Transverse colon (tissue), 4 donors: Measurements from ENCODE around the gene PYROXD2. TPM values are rescaled to one million over a fixed set of nuclear protein-coding genes. Genes with fewer than 3 reads are reported as not detected.
A peak's percentile ranks its signal among the peaks of the same experiment; 100 is the strongest.

Source experiments
- DNase-seq: peaks from one replicate; pipeline ENCODE4 v3.0.0-alpha.2; 2019
- H3K27ac ChIP-seq, 4 donors: fragments of 200-600 bp; sonication (generic); 2 replicates each; pipeline ENCODE4 v1.5.1; 2016 to 2018; ENCODE audit warnings: inconsistent platforms in 4 of 4
- H3K27me3 ChIP-seq: fragments of 200-600 bp; sonication (generic); 2 replicates; pipeline ENCODE4 v1.5.1; 2017; ENCODE audit warnings: inconsistent platforms
- H3K36me3 ChIP-seq, 4 donors: fragments of 200-600 bp; sonication (generic); 2 replicates each; pipeline ENCODE4 v1.5.1; 2017 to 2019; ENCODE audit warnings: inconsistent platforms in 4 of 4
- H3K4me1 ChIP-seq, 4 donors: fragments of 200-600 bp; sonication (generic); 2 replicates each; pipeline ENCODE4 v1.5.1; 2017 to 2020; ENCODE audit warnings: inconsistent platforms in 4 of 4
- H3K4me3 ChIP-seq, 4 donors: fragments of 200-600 bp; sonication (generic); 1 replicate in 1 of 4; 2 replicates in 3 of 4; pipeline versions ENCODE4 v1.5.1 to v1.6.1; 2017 to 2019; ENCODE audit warnings: inconsistent platforms in 4 of 4
- H3K9me3 ChIP-seq, 2 donors: fragments of 200-600 bp; sonication (generic); 2 replicates each; pipeline ENCODE4 v1.5.1; 2017 to 2019; ENCODE audit warnings: inconsistent platforms in 2 of 2
- CTCF ChIP-seq, 5 experiments: fragments of 200-600 bp in 3 of 5; fragments of 450-650 bp in 2 of 5; sonication (generic) in 3 of 5; IDR thresholded peaks; 1 replicate in 2 of 5; 2 replicates in 3 of 5; pipeline ENCODE4 v1.5.1; 2016 to 2017; ENCODE audit warnings: antibody characterized with exemption in 5 of 5, inconsistent platforms in 3 of 5, mild to moderate bottlenecking in 2 of 5, moderate library complexity in 1 of 5
- EP300 ChIP-seq: sonication (generic); formaldehyde crosslinking; IDR thresholded peaks from one replicate; pipeline ENCODE4 v1.6.1; 2017; ENCODE audit warnings: antibody characterized with exemption, low read depth
- POLR2A ChIP-seq: fragments of 450-650 bp; IDR thresholded peaks from one replicate; pipeline ENCODE4 v1.6.1; 2016; ENCODE audit warnings: antibody characterized with exemption, mild to moderate bottlenecking, moderate library complexity
- POLR2AphosphoS5 ChIP-seq, 3 donors: sonication (generic); formaldehyde crosslinking; IDR thresholded peaks; one replicate each; pipeline ENCODE4 v1.6.1; 2016; ENCODE audit warnings: antibody characterized with exemption in 3 of 3
- WGBS, 2 donors: methylation state at CpG; one replicate each; pipeline ENCODE4 v1.1.5; 2018; ENCODE audit warnings: low coverage in 1 of 2; 5-methylcytosine and 5-hydroxymethylcytosine counted together
- in situ Hi-C, 4 donors: fragments of 200-750 bp; cut with MboI; loops; one replicate each; pipeline versions ENCODE4 v1.15.0 to v1.15.1; 2017; ENCODE audit warnings: low sequenced_read_pairs in 3 of 4, low pct_ligation_motif_present in 1 of 4, low pct_unique_long_range_greater_than_20kb in 1 of 4
- intact Hi-C: fragments of 100-400 bp; cut with DNase I; formaldehyde crosslinking; loops from one replicate; pipeline ENCODE4 v1.15.1; 2023; ENCODE audit warnings: low total_unique reads
- total RNA-seq, 4 donors: library from RNA; depleted of rRNA; stranded (reverse); fragments of >200 nt; gene quantifications; one replicate each; pipeline ENCODE4 v1.1.0, GENCODE V29; 2016

PYROXD2 gene
- total RNA-seq, 4 donors from 2014 or later, result 3.0 to 14.9 (median 8.4) TPM

GRCh38 chr10:98446661-98447221 is 31.8 kb upstream of the PYROXD2 start, which contains the start of gene HPS1:
HPS1 (minus strand) TSS chr10:98446935; CDS start chr10:98443240, 3,695 bp downstream.
- no peaks in the 10 kb centered on the region for H3K27me3 ChIP-seq
- WGBS, 2 donors, result 3% methylated on average over 47 of the region's 47 CpGs; no CpG with 5 or more reads in 1 of the 2 donors
- H3K4me3 ChIP-seq, result peak within 1 kb of the TSS; percentile 61 to 98 (median 95)
- H3K27ac ChIP-seq, result peak within 1 kb of the TSS; percentile 89 to 97 (median 94)
- no peak for TF ChIP-seq EP300
- peak; percentile 93 for TF ChIP-seq POLR2A
- peak; percentile 86 to 95 (median 92) for TF ChIP-seq POLR2AphosphoS5 (IDR thresholded peaks at IDR 0.05)
- peak in 2 of 5 experiments; percentile 10 to 16 for TF ChIP-seq CTCF (IDR thresholded peaks at IDR 0.05)
- H3K36me3 ChIP-seq, result peaks cover 0 to 18% (median 0%) of the 10 kb centered on the region in 4 donors
- peaks cover 5 to 19% (median 9%) of the 10 kb centered on the region in 4 donors for H3K4me1 ChIP-seq
- DNase-seq, result peak; percentile 87
- H3K9me3 ChIP-seq, result no peaks in the 10 kb centered on the region
- intact Hi-C loops, result no loop called here
- in situ Hi-C loops, result no loop called here

GRCh38 chr10:98446151-98446660 is 31.2 kb upstream of the PYROXD2 start:
- H3K27ac ChIP-seq, result peak overlapping the region; percentile 89 to 97 (median 94)
- H3K4me1 ChIP-seq, result peaks cover 5 to 19% (median 9%) of the 10 kb centered on the region in 4 donors
- DNase-seq, result peak; percentile 46
- in situ Hi-C loops (no loop called here), intact Hi-C loops (no loop called here)
- peak overlapping the region; percentile 61 to 98 (median 95) for H3K4me3 ChIP-seq
- TF ChIP-seq POLR2AphosphoS5 (IDR thresholded peaks at IDR 0.05) (no peak), EP300 (no peak), POLR2A (no peak), CTCF (IDR thresholded peaks at IDR 0.05) (no peak)
- 9 to 13% methylated on average over 3 to 28 of the region's 28 CpGs for WGBS, 2 donors
- peaks cover 0 to 18% (median 0%) of the 10 kb centered on the region in 4 donors for H3K36me3 ChIP-seq
- no peaks in the 10 kb centered on the region for H3K9me3 ChIP-seq
- no peaks in the 10 kb centered on the region for H3K27me3 ChIP-seq

- no peaks in the 10 kb centered on the region for H3K9me3 ChIP-seq
- H3K4me3 ChIP-seq, result peak overlapping the region in 2 of 4 donors; percentile 92 to 98
- H3K27me3 ChIP-seq, result no peaks in the 10 kb centered on the region
- in situ Hi-C loops, result no loop called here
- peaks cover 0 to 21% (median 0%) of the 10 kb centered on the region in 4 donors for H3K36me3 ChIP-seq
- peak overlapping the region; percentile 89 to 97 (median 94) for H3K27ac ChIP-seq
- DNase-seq, result no peak
- TF ChIP-seq POLR2A (no peak), EP300 (no peak), POLR2AphosphoS5 (IDR thresholded peaks at IDR 0.05) (no peak), CTCF (IDR thresholded peaks at IDR 0.05) (no peak)
- intact Hi-C loops, result no loop called here
- peaks cover 5 to 19% (median 9%) of the 10 kb centered on the region in 4 donors for H3K4me1 ChIP-seq
- WGBS, 2 donors, result 75 to 86% methylated on average over 2 to 10 of the region's 10 CpGs
Observed at GRCh38 chr10:98445200-98445812, 30.3 kb upstream of the PYROXD2 start.

GRCh38 chr10:98444314-98445006 is 29.5 kb upstream of the PYROXD2 start:
- H3K9me3 ChIP-seq, result no peaks in the 10 kb centered on the region
- DNase-seq, result no peak
- H3K36me3 ChIP-seq, result peaks cover 0 to 23% (median 3%) of the 10 kb centered on the region in 4 donors
- H3K4me3 ChIP-seq, result no peak overlapping the region
- intact Hi-C loops, result no loop called here
- H3K27ac ChIP-seq, result no peak overlapping the region
- in situ Hi-C loops, result no loop called here
- WGBS, 2 donors, result 79 to 81% methylated on average over 2 to 9 of the region's 9 CpGs
- TF ChIP-seq EP300, result no peak
- no peak for TF ChIP-seq POLR2AphosphoS5 (IDR thresholded peaks at IDR 0.05)
- no peaks in the 10 kb centered on the region for H3K27me3 ChIP-seq
- H3K4me1 ChIP-seq, result peaks cover 5 to 19% (median 9%) of the 10 kb centered on the region in 4 donors
